NCI-H526 (cell line): ENCODE results near the gene ADAMTSL1.

Experiments
- DNase-seq, 2 experiments: peaks; one replicate each; lab custom pipeline; 2025; lab: John Stamatoyannopoulos, UW

Gene ADAMTSL1

GRCh38 chr9:18473652-18474279, at the start of gene ADAMTSL1:
ADAMTSL1 (plus strand) TSS chr9:18474153; CDS start chr9:18474233, 80 bp downstream.
- no peak for DNase-seq

GRCh38 chr9:18427691-18428090, 46.3 kb upstream of the ADAMTSL1 start:
- no peak for DNase-seq

- DNase-seq, result no peak
These were observed 45.3 kb upstream of the ADAMTSL1 start for GRCh38 chr9:18428661-18429060.

- DNase-seq, result no peak
These were observed 44.9 kb upstream of the ADAMTSL1 start for GRCh38 chr9:18429070-18429469.

- no peak for DNase-seq
These were observed 40.3 kb upstream of the ADAMTSL1 start for GRCh38 chr9:18433620-18434019.

GRCh38 chr9:18437315-18438201, 36.4 kb upstream of the ADAMTSL1 start:
- DNase-seq, result no peak

- DNase-seq, result peak in 1 of 2 experiments; percentile 1
These were observed 35.5 kb upstream of the ADAMTSL1 start for GRCh38 chr9:18438300-18438925.

GRCh38 chr9:18438951-18439350, 35.0 kb upstream of the ADAMTSL1 start:
- no peak for DNase-seq

GRCh38 chr9:18441261-18441660, 32.7 kb upstream of the ADAMTSL1 start:
- DNase-seq, result no peak

- peak; percentile 14 to 57 for DNase-seq
These were observed 31.1 kb upstream of the ADAMTSL1 start for GRCh38 chr9:18442629-18443491.

GRCh38 chr9:18447131-18447530, 26.8 kb upstream of the ADAMTSL1 start:
- no peak for DNase-seq

- DNase-seq, result no peak
These were observed 26.4 kb upstream of the ADAMTSL1 start for GRCh38 chr9:18447541-18447940.

- DNase-seq, result no peak
These were observed 25.9 kb upstream of the ADAMTSL1 start for GRCh38 chr9:18448101-18448500.

GRCh38 chr9:18451406-18451805, 22.5 kb upstream of the ADAMTSL1 start:
- DNase-seq, result no peak

- DNase-seq, result no peak
These were observed 21.7 kb upstream of the ADAMTSL1 start for GRCh38 chr9:18452276-18452675.

GRCh38 chr9:18456624-18457237, 17.2 kb upstream of the ADAMTSL1 start:
- no peak for DNase-seq

- no peak for DNase-seq
These were observed 16.4 kb upstream of the ADAMTSL1 start for GRCh38 chr9:18457510-18457909.

- no peak for DNase-seq
These were observed 13.9 kb upstream of the ADAMTSL1 start for GRCh38 chr9:18459962-18460584.

GRCh38 chr9:18461496-18461895, 12.5 kb upstream of the ADAMTSL1 start:
- no peak for DNase-seq

GRCh38 chr9:18463991-18464390, 10.0 kb upstream of the ADAMTSL1 start:
- no peak for DNase-seq

- DNase-seq, result no peak
These were observed 7.9 kb upstream of the ADAMTSL1 start for GRCh38 chr9:18466101-18466500.
